ENCODE results near the gene SUMF1. TPM values are rescaled to one million over a fixed set of nuclear protein-coding genes. Genes with fewer than 3 reads are reported as not detected.

The SUMF1 gene
- total RNA-seq, 1 donor from 2014 or later = 98.4 TPM

DNA sequence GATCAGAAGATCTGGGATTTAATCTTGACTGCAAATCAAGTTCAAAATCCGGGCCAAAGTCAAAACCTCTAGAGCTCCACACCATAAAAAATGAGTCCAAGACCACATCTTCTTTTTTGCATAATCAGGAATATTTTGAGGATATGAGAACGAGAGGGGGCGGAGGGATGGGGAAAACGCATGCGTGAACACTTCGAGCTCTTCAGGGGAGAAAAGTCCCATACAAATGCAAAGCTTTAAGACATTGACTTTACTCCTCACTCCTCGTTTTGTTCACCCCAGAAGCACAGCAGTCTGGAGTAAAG lies 68.2 kb downstream of the SUMF1 start:
- Histone ChIP-seq H3K9me3 (no peaks in the 10 kb centered on the region), H3K27ac (no peak overlapping the region), H3K4me3 (no peak overlapping the region), H3K4me1 (no peaks in the 10 kb centered on the region), H3K27me3 (no peaks in the 10 kb centered on the region), H3K36me3 (peaks cover 0 to 6% of the 10 kb centered on the region in 2 donors)
- TF ChIP-seq, protein P1, sequence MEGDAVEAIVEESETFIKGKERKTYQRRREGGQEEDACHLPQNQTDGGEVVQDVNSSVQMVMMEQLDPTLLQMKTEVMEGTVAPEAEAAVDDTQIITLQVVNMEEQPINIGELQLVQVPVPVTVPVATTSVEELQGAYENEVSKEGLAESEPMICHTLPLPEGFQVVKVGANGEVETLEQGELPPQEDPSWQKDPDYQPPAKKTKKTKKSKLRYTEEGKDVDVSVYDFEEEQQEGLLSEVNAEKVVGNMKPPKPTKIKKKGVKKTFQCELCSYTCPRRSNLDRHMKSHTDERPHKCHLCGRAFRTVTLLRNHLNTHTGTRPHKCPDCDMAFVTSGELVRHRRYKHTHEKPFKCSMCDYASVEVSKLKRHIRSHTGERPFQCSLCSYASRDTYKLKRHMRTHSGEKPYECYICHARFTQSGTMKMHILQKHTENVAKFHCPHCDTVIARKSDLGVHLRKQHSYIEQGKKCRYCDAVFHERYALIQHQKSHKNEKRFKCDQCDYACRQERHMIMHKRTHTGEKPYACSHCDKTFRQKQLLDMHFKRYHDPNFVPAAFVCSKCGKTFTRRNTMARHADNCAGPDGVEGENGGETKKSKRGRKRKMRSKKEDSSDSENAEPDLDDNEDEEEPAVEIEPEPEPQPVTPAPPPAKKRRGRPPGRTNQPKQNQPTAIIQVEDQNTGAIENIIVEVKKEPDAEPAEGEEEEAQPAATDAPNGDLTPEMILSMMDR (IDR thresholded peaks at IDR 0.05) = no peak
- DNase-seq (ENCODE audit: low spot score in 2 of 2) = no peak
- intact Hi-C loops (cut with DNase I) = no loop called here

DNA sequence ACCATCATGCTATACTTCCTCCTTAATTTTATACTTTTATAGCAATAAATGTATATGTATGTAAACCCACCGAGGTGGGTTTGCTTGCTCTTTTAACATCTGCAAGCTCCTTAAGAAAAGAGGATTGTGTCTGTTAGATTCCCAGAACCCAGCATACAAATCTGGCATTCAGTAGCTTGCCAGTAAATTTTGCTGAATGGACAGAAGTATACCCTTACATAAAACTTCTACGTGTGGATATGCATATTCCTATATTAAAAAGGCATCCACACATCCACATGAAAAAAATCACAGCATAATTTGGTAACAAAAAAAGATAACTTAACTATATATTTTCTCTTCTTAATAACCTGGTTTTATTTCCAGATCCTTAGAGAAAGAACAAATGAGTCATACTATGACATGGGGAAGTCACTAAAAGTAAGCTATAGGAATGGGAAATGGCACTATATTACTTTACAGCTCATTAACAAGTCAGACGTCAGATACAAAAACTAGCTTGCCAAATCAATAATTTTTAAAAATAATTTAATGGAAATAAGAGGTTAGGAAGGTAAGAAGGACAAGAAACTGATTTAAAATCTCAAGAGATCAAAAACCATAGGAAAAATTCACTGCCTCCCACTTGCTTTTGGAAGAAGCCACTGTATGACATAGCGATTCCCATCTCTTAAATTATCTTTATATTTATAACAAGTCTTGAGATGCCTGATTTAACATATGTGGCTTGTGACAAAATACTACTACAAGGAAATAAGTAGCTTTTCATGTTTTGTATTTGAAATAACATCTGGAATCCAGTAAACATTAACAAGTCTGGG lies 68.7 kb downstream of the SUMF1 start:
- H3K36me3 ChIP-seq = peaks cover 0 to under 1% of the 10 kb centered on the region in 2 donors
- no peak for DNase-seq (ENCODE audit: low spot score in 2 of 2)
- TF ChIP-seq, protein P1 (IDR thresholded peaks at IDR 0.05) = no peak
- H3K4me1 ChIP-seq = no peaks in the 10 kb centered on the region
- no peak overlapping the region for H3K27ac ChIP-seq
- no peaks in the 10 kb centered on the region for H3K9me3 ChIP-seq
- H3K27me3 ChIP-seq = no peaks in the 10 kb centered on the region
- no peak overlapping the region for H3K4me3 ChIP-seq
- intact Hi-C loops (cut with DNase I) = no loop called here

- no peak for DNase-seq (ENCODE audit: low spot score in 2 of 2)
- H3K36me3 ChIP-seq = no peaks in the 10 kb centered on the region
- no peak overlapping the region for H3K4me3 ChIP-seq
- H3K9me3 ChIP-seq = no peaks in the 10 kb centered on the region
- TF ChIP-seq, protein P1 (IDR thresholded peaks at IDR 0.05) = no peak
- H3K27me3 ChIP-seq = no peaks in the 10 kb centered on the region
- H3K27ac ChIP-seq = no peak overlapping the region
- no peaks in the 10 kb centered on the region for H3K4me1 ChIP-seq
- intact Hi-C loops (cut with DNase I) = no loop called here
These were observed 69.6 kb downstream of the SUMF1 start for GRCh38 chr3:4397466-4397865.

- H3K36me3 ChIP-seq = no peaks in the 10 kb centered on the region
- intact Hi-C loops (cut with DNase I) = no loop called here
- DNase-seq (ENCODE audit: low spot score in 2 of 2) = no peak
These were observed 70.5 kb downstream of the SUMF1 start for GRCh38 chr3:4396542-4396941.

GRCh38 chr3:4396006-4396405 lies 71.1 kb downstream of the SUMF1 start:
- no peak for DNase-seq (ENCODE audit: low spot score in 2 of 2)
- no peaks in the 10 kb centered on the region for H3K9me3 ChIP-seq
- H3K4me1 ChIP-seq = no peaks in the 10 kb centered on the region
- no peak overlapping the region for H3K27ac ChIP-seq
- no peaks in the 10 kb centered on the region for H3K27me3 ChIP-seq
- no peaks in the 10 kb centered on the region for H3K36me3 ChIP-seq
- intact Hi-C loops (cut with DNase I) = no loop called here
- H3K4me3 ChIP-seq = no peak overlapping the region
- TF ChIP-seq, protein P1 (IDR thresholded peaks at IDR 0.05) = no peak

More at GRCh38 chr3:4396542-4396941, 70.5 kb downstream of the SUMF1 start:
- Histone ChIP-seq H3K9me3 (no peaks in the 10 kb centered on the region), H3K4me3 (no peak overlapping the region), H3K27ac (no peak overlapping the region), H3K27me3 (no peaks in the 10 kb centered on the region), H3K4me1 (no peaks in the 10 kb centered on the region)
- TF ChIP-seq, protein P1 (IDR thresholded peaks at IDR 0.05) = no peak

All from ascending aorta (tissue), 2 donors.